Left kidney (tissue), 2 donors: ENCODE data around the gene ZNF593. TPM values are rescaled to one million over a fixed set of nuclear protein-coding genes. Genes with fewer than 3 reads are reported as not detected.
A peak's percentile ranks its signal among the peaks of the same experiment; 100 is the strongest.

Experiments
- DNase-seq: peaks from one replicate; pipeline ENCODE4 v3.0.0-alpha.2; 2013
- polyA plus RNA-seq: library from polyadenylated mRNA; unstranded; fragments of 120-200 nt; gene quantifications from one replicate; pipeline ENCODE4 v1.2.1, GENCODE V29; 2013; ENCODE audit not compliant: insufficient read length

The ZNF593 gene
- polyA plus RNA-seq, 1 donor, result 11.7 TPM

- DNase-seq, result no peak
Measured at GRCh38 chr1:26166719-26167281, 2.9 kb upstream of the ZNF593 start.

GRCh38 chr1:26168410-26169197, 1.1 kb upstream of the ZNF593 start, which contains the start of gene C1orf232:
Gene C1orf232, minus strand, starts transcription at chr1:26168963. Its CDS starts 464 bp downstream, at chr1:26168499.
- DNase-seq, result no peak

GRCh38 chr1:26169198-26169554, 532 bp upstream of the ZNF593 start:
- no peak for DNase-seq

- DNase-seq, result no peak
Measured at GRCh38 chr1:26170472-26170821, 739 bp downstream of the ZNF593 start.

- DNase-seq, result no peak
Measured at GRCh38 chr1:26171084-26172072, 1.7 kb downstream of the ZNF593 start, which contains the start of gene ZNF593OS. Gene ZNF593OS, minus strand, starts transcription at chr1:26171832. Its CDS starts 171 bp downstream, at chr1:26171661.

- DNase-seq, result no peak
Measured at GRCh38 chr1:26175346-26175745, 5.6 kb downstream of the ZNF593 start.

- DNase-seq, result no peak
Measured at GRCh38 chr1:26177182-26177684, 7.5 kb downstream of the ZNF593 start, which contains the start of gene CNKSR1. Gene CNKSR1, plus strand, starts transcription at chr1:26177491. Its CDS starts 57 bp downstream, at chr1:26177548.

- no peak for DNase-seq
Measured at GRCh38 chr1:26180010-26180506, 10.3 kb downstream of the ZNF593 start.

GRCh38 chr1:26181586-26182382, 12.1 kb downstream of the ZNF593 start:
- DNase-seq, result no peak

GRCh38 chr1:26182383-26182696, 12.6 kb downstream of the ZNF593 start:
- no peak for DNase-seq

- no peak for DNase-seq
Measured at GRCh38 chr1:26184086-26184485, 14.4 kb downstream of the ZNF593 start.

- DNase-seq, result no peak
Measured at GRCh38 chr1:26184883-26185282, 15.2 kb downstream of the ZNF593 start.

GRCh38 chr1:26187882-26188281, 18.2 kb downstream of the ZNF593 start:
- DNase-seq, result no peak

- no peak for DNase-seq
Measured at GRCh38 chr1:26188477-26188876, 18.8 kb downstream of the ZNF593 start.

GRCh38 chr1:26189331-26189730, 19.6 kb downstream of the ZNF593 start:
- DNase-seq, result no peak

GRCh38 chr1:26189751-26190275, 20.1 kb downstream of the ZNF593 start:
- DNase-seq, result no peak

- DNase-seq, result peak; percentile 69
Measured at GRCh38 chr1:26190373-26190987, 20.8 kb downstream of the ZNF593 start, which contains the start of gene CATSPER4. Gene CATSPER4, plus strand, starts transcription at chr1:26190602. Its CDS starts 26 bp downstream, at chr1:26190628.

- DNase-seq, result no peak
Measured at GRCh38 chr1:26191739-26192138, 22.0 kb downstream of the ZNF593 start.

- no peak for DNase-seq
Measured at GRCh38 chr1:26195805-26196204, 26.1 kb downstream of the ZNF593 start.

GRCh38 chr1:26197301-26197700, 27.6 kb downstream of the ZNF593 start:
- DNase-seq, result no peak
